Lung (tissue), 12 donors: ENCODE data around the gene CADM2. TPM values are rescaled to one million over a fixed set of nuclear protein-coding genes. Genes with fewer than 3 reads are reported as not detected.
"Not testable (repeated sequence)": the region's sequence is repeated elsewhere in the genome, so short reads cannot be mapped to it uniquely, and the experiment has no call there.

Experiments
- ATAC-seq: fragments of 200-7000 bp; cut with Tn5 transposase; one replicate; pipeline ENCODE4 v1.9.1; 2020; ENCODE audit warnings: moderate number of reproducible peaks; ENCODE audit not compliant: insufficient read depth, low FRiP score
- DNase-seq, 3 donors: peaks; one replicate each; pipeline ENCODE4 v3.0.0-alpha.2; 2013 to 2017
- H3K27ac ChIP-seq, 2 donors: one replicate each; pipeline ENCODE4 v1.5.1; 2013; ENCODE audit warnings: mild to moderate bottlenecking in 2 of 2, moderate library complexity in 2 of 2, control low read depth in 1 of 2, inconsistent platforms in 1 of 2, low read depth in 1 of 2, low read length in 1 of 2
- H3K27me3 ChIP-seq, 3 donors: one replicate each; pipeline ENCODE4 v1.5.1; 2013; ENCODE audit warnings: low read length in 2 of 3; ENCODE audit not compliant: control insufficient read depth in 3 of 3, insufficient read depth in 3 of 3
- H3K36me3 ChIP-seq, 4 donors: one replicate each; pipeline ENCODE4 v1.5.1; 2013; ENCODE audit warnings: low read length in 4 of 4, mild to moderate bottlenecking in 1 of 4, moderate library complexity in 1 of 4; ENCODE audit not compliant: control insufficient read depth in 4 of 4, insufficient read depth in 4 of 4
- H3K4me1 ChIP-seq, 5 donors: one replicate each; pipeline ENCODE4 v1.5.1; 2013; ENCODE audit warnings: low read length in 5 of 5, mild to moderate bottlenecking in 2 of 5, moderate library complexity in 1 of 5; ENCODE audit not compliant: control insufficient read depth in 5 of 5, insufficient read depth in 5 of 5
- H3K4me3 ChIP-seq: one replicate; pipeline ENCODE4 v1.5.1; 2013; ENCODE audit warnings: mild to moderate bottlenecking, control low read depth, moderate library complexity
- H3K9ac ChIP-seq, 2 donors: one replicate each; pipeline ENCODE4 v1.5.1; 2013; ENCODE audit warnings: low read length in 2 of 2, control low read depth in 1 of 2; ENCODE audit not compliant: insufficient read depth in 1 of 2
- H3K9me3 ChIP-seq, 4 donors: one replicate each; pipeline ENCODE4 v1.5.1; 2013; ENCODE audit warnings: low read length in 3 of 4, mild to moderate bottlenecking in 1 of 4, moderate library complexity in 1 of 4; ENCODE audit not compliant: control insufficient read depth in 4 of 4, insufficient read depth in 3 of 4
- CTCF ChIP-seq: IDR thresholded peaks from 2 replicates; pipeline ENCODE4 v1.5.1; 2012; ENCODE audit warnings: mild to moderate bottlenecking; ENCODE audit errors: control extremely low read depth, extremely low read depth
- WGBS, 2 donors: extraction: QIAGEN DNeasy Blood & Tissue Kit; methylation state at CpG; one replicate each; pipeline ENCODE4 v1.1.7; 2013; 5-methylcytosine and 5-hydroxymethylcytosine counted together
- polyA plus RNA-seq, 2 donors: library from polyadenylated mRNA; stranded (reverse); fragments of 200-250 nt; gene quantifications; one replicate each; pipeline ENCODE4 v1.2.1, GENCODE V29; 2013
- total RNA-seq, 2 donors: library from RNA; depleted of rRNA in 1 of 2; stranded (reverse); fragments of >200 nt in 1 of 2; gene quantifications; one replicate each; pipeline ENCODE4 v1.2.1, GENCODE V29; 2014 to 2021
- donor health status: control.
- donor health status: control.
- donor health status: Bipolar disorder and iron deficiency.
- donor health status: healthy.
- donor health status: DM: yes; HTN: yes; CAD: no.

CADM2 gene
- total and polyA plus RNA-seq, 4 donors: 0.14 to 3.3 (median 0.32) TPM

DNA sequence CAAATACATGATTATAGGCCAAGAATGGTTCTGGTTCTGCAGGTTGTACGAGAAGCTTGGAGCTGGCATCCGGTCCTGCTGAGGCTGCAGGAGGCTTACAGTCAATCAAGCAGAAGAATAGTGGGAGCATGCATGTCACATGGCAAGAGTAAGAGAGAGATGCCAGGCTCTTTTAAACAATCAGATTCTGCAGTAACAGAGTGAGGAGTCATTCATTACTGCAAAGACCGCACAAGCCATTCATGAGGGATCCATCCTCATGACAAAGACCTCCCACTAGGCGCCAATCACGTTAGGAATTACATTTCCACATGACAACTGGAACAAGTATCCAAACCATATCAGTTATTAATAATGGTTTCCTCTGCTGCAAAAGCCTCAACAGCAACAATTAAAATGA is 536.8 kb downstream of the CADM2 start:
- Histone ChIP-seq H3K4me3 (no peak overlapping the region), H3K27ac (no peak overlapping the region), H3K36me3 (no peaks in the 10 kb centered on the region), H3K4me1 (no peaks in the 10 kb centered on the region), H3K27me3 (no peaks in the 10 kb centered on the region), H3K9ac (no peak overlapping the region), H3K9me3 (no peaks in the 10 kb centered on the region)
- WGBS, 2 donors: 79 to 86% methylated on average over 5 of the region's 5 CpGs
- no peak for TF ChIP-seq CTCF
- no peak for ATAC-seq
- no peak for DNase-seq

DNA sequence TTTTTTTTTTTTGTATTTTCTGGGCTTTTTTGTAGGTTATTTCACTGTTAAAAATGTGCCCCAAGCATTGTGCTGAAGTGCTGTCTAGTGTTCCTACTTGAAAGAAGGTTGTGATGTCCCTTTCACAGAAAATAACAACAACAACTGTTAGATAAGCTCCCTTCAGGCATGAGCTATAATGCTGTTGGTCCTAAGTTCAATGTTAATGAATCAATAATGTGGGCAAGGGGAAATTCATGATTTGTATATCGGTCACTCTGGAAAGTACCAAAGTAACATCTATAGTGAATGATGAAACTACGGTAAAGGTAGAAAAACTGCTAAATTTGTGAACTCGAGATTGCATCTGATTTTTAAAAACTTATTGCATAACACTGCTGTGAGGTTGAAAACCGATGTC is 539.4 kb downstream of the CADM2 start:
- WGBS, 2 donors: 91 to 93% methylated on average over 4 of the region's 4 CpGs
- no peak overlapping the region for H3K4me3 ChIP-seq

GRCh38 chr3:85502148-85502875 is 543.5 kb downstream of the CADM2 start:
- H3K4me3 ChIP-seq: no peak overlapping the region
- no peak for TF ChIP-seq CTCF
- no peak overlapping the region for H3K27ac ChIP-seq
- WGBS, 2 donors: 42 to 44% methylated on average over 2 of the region's 2 CpGs
- no peak for DNase-seq
- no peaks in the 10 kb centered on the region for H3K9me3 ChIP-seq
- no peaks in the 10 kb centered on the region for H3K36me3 ChIP-seq
- ATAC-seq: no peak
- no peaks in the 10 kb centered on the region for H3K27me3 ChIP-seq
- no peaks in the 10 kb centered on the region for H3K4me1 ChIP-seq
- no peak overlapping the region for H3K9ac ChIP-seq

More for the DNA sequence above, 539.4 kb downstream of the CADM2 start:
- no peaks in the 10 kb centered on the region for H3K9me3 ChIP-seq
- no peaks in the 10 kb centered on the region for H3K27me3 ChIP-seq
- no peaks in the 10 kb centered on the region for H3K36me3 ChIP-seq
- H3K4me1 ChIP-seq: no peaks in the 10 kb centered on the region
- no peak overlapping the region for H3K9ac ChIP-seq
- DNase-seq (no peak), ATAC-seq (no peak)
- TF ChIP-seq CTCF: no peak
- H3K27ac ChIP-seq: no peak overlapping the region

GRCh38 chr3:85504129-85504784 is 545.5 kb downstream of the CADM2 start:
- not testable (repeated sequence) for H3K27me3 ChIP-seq, DNase-seq, H3K4me3 ChIP-seq, H3K9ac ChIP-seq, H3K27ac ChIP-seq, H3K9me3 ChIP-seq, H3K36me3 ChIP-seq, ATAC-seq, H3K4me1 ChIP-seq
- 88 to 95% methylated on average over 31 to 33 of the region's 33 CpGs for WGBS, 2 donors

GRCh38 chr3:85504785-85505511 is 546.2 kb downstream of the CADM2 start:
- H3K4me1 ChIP-seq, H3K36me3 ChIP-seq, H3K9me3 ChIP-seq, DNase-seq, H3K9ac ChIP-seq, H3K27me3 ChIP-seq, ATAC-seq, H3K4me3 ChIP-seq, H3K27ac ChIP-seq: not testable (repeated sequence)
- WGBS, 2 donors: 86 to 94% methylated on average over 20 to 41 of the region's 41 CpGs
